Measurements from ENCODE around the gene RAB3B. TPM values are rescaled to one million over a fixed set of nuclear protein-coding genes. Genes with fewer than 3 reads are reported as not detected.

RAB3B gene
- total RNA-seq, 3 donors from 2014 or later: 0.66 to 1.3 TPM; not detected in 1

DNA sequence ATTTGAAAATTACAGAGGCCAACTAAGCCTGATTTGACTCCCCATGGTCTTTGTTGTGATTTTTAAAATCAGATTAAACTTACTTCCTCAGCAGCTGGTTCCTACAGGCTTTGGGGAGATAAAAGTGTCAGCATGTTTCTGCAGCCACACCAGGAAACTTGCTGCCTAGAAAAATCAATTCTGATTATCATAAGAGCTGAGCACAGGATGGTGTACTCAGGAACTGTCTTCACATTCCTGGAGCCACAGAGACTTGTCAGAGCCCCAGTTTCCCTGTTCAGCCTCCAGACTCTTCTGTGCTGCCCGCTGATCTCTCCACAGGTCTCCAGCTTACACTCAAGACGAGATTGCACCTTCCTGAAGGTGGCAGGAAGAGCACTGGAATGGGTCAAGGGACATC, 23.9 kb downstream of the RAB3B start:
- Histone ChIP-seq H3K36me3 (no peaks in the 10 kb centered on the region), H3K27ac (no peak overlapping the region), H3K9me3 (no peaks in the 10 kb centered on the region), H3K4me1 (no peaks in the 10 kb centered on the region), H3K27me3 (no peaks in the 10 kb centered on the region), H3K4me3 (no peak overlapping the region)
- intact Hi-C loops (cut with DNase I; ENCODE audit: low total_unique reads): no loop called here
- TF ChIP-seq POLR2AphosphoS5 (IDR thresholded peaks at IDR 0.05): no peak
- no peak for TF ChIP-seq CTCF (IDR thresholded peaks at IDR 0.05)
- DNase-seq (ENCODE audit: low spot score in 2 of 2): no peak

GRCh38 chr1:51964309-51964696, 26.2 kb downstream of the RAB3B start:
- no peak overlapping the region for H3K4me3 ChIP-seq

DNA sequence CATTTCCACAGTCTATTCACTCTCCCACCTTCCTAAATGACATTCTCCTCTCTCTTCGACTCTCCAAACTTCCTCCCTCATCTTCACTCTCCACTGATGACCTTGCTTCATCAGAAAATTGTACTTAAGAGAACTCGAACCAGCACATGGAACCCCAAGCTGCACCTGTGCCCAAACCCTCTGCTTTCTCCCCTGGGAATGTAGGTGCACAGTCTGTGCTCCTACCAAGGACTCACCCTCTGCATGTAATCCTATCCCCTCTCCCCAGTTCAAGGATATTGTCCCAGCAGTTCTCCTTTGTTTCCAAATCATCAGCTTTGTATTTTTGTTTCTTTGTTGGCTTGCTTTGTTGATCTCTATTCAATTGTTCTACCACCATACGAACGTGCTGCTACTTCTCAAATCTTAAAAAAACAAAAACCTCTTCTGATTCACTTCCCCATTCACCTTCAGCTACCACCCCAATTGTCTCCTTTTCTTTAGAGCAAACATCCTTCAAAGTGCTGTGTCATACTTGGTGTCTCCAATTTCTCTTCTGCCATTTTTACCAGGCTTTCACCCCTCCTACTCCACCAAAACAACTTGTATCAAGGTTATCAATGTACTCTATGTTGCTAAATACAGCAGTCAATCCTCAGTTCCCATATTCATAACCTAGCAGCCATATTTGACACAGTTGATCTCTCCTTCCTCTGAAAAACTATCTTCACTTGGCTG, 26.8 kb downstream of the RAB3B start:
- no peaks in the 10 kb centered on the region for H3K27me3 ChIP-seq
- H3K4me1 ChIP-seq: no peaks in the 10 kb centered on the region
- intact Hi-C loops (cut with DNase I; ENCODE audit: low total_unique reads): no loop called here
- no peaks in the 10 kb centered on the region for H3K36me3 ChIP-seq
- no peak overlapping the region for H3K27ac ChIP-seq
- H3K4me3 ChIP-seq: no peak overlapping the region
- DNase-seq (ENCODE audit: low spot score in 2 of 2): no peak
- H3K9me3 ChIP-seq: no peaks in the 10 kb centered on the region
- TF ChIP-seq POLR2AphosphoS5 (IDR thresholded peaks at IDR 0.05): no peak
- no peak for TF ChIP-seq POLR2A (IDR thresholded peaks at IDR 0.05)
- no peak for TF ChIP-seq CTCF (IDR thresholded peaks at IDR 0.05)

More at GRCh38 chr1:51964309-51964696, 26.2 kb downstream of the RAB3B start:
- no peak for TF ChIP-seq CTCF (IDR thresholded peaks at IDR 0.05)
- no peak for TF ChIP-seq POLR2AphosphoS5 (IDR thresholded peaks at IDR 0.05)
- no peak for TF ChIP-seq POLR2A (IDR thresholded peaks at IDR 0.05)
- no peaks in the 10 kb centered on the region for H3K9me3 ChIP-seq
- H3K4me1 ChIP-seq: no peaks in the 10 kb centered on the region
- DNase-seq (ENCODE audit: low spot score in 2 of 2): no peak
- no peaks in the 10 kb centered on the region for H3K27me3 ChIP-seq
- intact Hi-C loops (cut with DNase I; ENCODE audit: low total_unique reads): no loop called here
- no peaks in the 10 kb centered on the region for H3K36me3 ChIP-seq
- no peak overlapping the region for H3K27ac ChIP-seq

DNA sequence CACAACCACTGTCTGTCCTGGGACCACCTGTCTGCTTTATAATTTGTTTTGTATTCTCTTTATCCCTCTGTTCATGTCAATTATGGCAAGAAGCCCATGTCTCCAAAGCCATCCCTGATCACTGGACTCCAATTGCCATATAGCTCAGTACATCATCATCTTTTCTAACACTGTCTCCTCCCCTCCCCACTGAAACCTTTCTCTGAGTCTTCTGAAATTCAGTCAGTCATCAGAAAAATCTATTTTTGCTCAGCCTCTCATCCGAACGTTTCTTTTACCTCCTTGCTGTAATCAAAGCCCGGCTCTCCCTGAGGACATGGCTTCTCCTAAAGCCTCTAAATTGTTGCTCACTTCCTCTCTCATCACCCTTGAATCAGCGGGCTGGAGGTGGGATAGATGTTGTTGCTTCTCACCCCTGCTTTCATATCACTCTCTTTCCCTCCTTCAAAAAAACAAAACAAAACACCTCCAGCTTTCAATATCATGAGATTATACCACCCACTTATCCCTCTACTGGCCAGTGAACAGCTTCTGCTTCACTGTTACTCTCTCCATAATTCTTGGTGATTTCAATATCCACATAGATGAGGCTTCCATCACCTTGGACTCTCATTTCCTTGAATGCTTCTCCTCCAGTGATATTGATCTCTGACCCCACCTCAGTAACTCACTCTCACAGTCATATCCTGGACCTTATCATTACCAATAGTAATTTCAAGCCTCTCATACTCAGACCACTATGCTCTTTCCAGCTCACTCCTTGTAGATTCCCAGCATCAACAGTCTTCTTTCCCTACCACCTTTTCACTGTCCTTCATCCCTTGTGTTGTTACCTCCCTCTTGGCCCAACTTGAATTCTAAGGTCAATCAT, 27.8 kb downstream of the RAB3B start:
- Histone ChIP-seq H3K36me3 (no peaks in the 10 kb centered on the region), H3K9me3 (no peaks in the 10 kb centered on the region), H3K27ac (no peak overlapping the region), H3K4me1 (no peaks in the 10 kb centered on the region), H3K27me3 (no peaks in the 10 kb centered on the region), H3K4me3 (no peak overlapping the region)
- no peak for DNase-seq (ENCODE audit: low spot score in 2 of 2)
- TF ChIP-seq CTCF (IDR thresholded peaks at IDR 0.05) (no peak), POLR2A (IDR thresholded peaks at IDR 0.05) (no peak), POLR2AphosphoS5 (IDR thresholded peaks at IDR 0.05) (no peak)
- intact Hi-C loops (cut with DNase I; ENCODE audit: low total_unique reads): no loop called here

- intact Hi-C loops (cut with DNase I; ENCODE audit: low total_unique reads): no loop called here
- Histone ChIP-seq H3K27me3 (no peaks in the 10 kb centered on the region), H3K36me3 (no peaks in the 10 kb centered on the region), H3K4me3 (no peak overlapping the region), H3K9me3 (no peaks in the 10 kb centered on the region), H3K4me1 (no peaks in the 10 kb centered on the region), H3K27ac (no peak overlapping the region)
- no peak for DNase-seq (ENCODE audit: low spot score in 2 of 2)
- no peak for TF ChIP-seq CTCF (IDR thresholded peaks at IDR 0.05)
- no peak for TF ChIP-seq POLR2AphosphoS5 (IDR thresholded peaks at IDR 0.05)
- TF ChIP-seq POLR2A (IDR thresholded peaks at IDR 0.05): no peak
Measured at GRCh38 chr1:51961954-51962353, 28.5 kb downstream of the RAB3B start.

All from breast epithelium (tissue), 4 donors.